AG04449 (cell line): ENCODE data around the gene THADA.
A peak's percentile ranks its signal among the peaks of the same experiment; 100 is the strongest.

ENCODE experiments used
- CTCF ChIA-PET: fragments of 350-600 bp; formaldehyde crosslinking; extraction: SDS; loops from one replicate; lab custom pipeline; 2021; ENCODE audit warnings: antibody characterized with exemption; lab: Yijun Ruan, JAX
- POLR2A ChIA-PET: fragments of 400-600, 350-600 bp; formaldehyde crosslinking; extraction: SDS; loops from one replicate; lab custom pipeline; 2020; ENCODE audit warnings: antibody characterized with exemption, inconsistent platforms; lab: Yijun Ruan, JAX
- DNase-seq: peaks from one replicate; pipeline ENCODE4 v3.0.0-alpha.2; 2010; ENCODE audit warnings: low read depth, low spot score
- H3K4me3 ChIP-seq: 2 replicates; pipeline ENCODE4 v1.5.1; 2011; ENCODE audit warnings: low read depth, mild to moderate bottlenecking, control low read depth, low read length
- CTCF ChIP-seq: IDR thresholded peaks from one replicate; pipeline ENCODE4 v1.5.1; 2011; ENCODE audit warnings: mild to moderate bottlenecking, moderate library complexity, low read length, control low read depth, inconsistent platforms; ENCODE audit not compliant: insufficient read depth; ENCODE audit errors: missing control alignments

Gene THADA

GRCh38 chr2:43230951-43231827, 364.6 kb downstream of the THADA start:
- CTCF ChIA-PET: interaction anchor here (2.1 to 15.0 kb wide), 3 partner anchors 9 to 286 kb away, joined by 14 to 293 read pairs (median 37); no protein-coding TSS in a partner anchor
- no peak overlapping the region for H3K4me3 ChIP-seq
- POLR2A ChIA-PET: interaction anchor here (0.6 kb wide), 1 partner anchor 10 kb away, joined by 3 read pairs; no protein-coding TSS in a partner anchor
- no peak for DNase-seq
- no peak for TF ChIP-seq CTCF

- DNase-seq: no peak
- ChIA-PET POLR2A (no interaction called here), CTCF (interaction anchor here (0.7 to 15.0 kb wide), 26 partner anchors 10 to 402 kb away, joined by 3 to 293 read pairs (median 14); no protein-coding TSS in a partner anchor)
These were observed 365.4 kb downstream of the THADA start for GRCh38 chr2:43230351-43230885.

GRCh38 chr2:43228756-43229659, 366.8 kb downstream of the THADA start:
- no peak for TF ChIP-seq CTCF
- CTCF ChIA-PET: interaction anchor here (0.5 to 15.0 kb wide), 95 partner anchors 7 to 420 kb away, joined by 3 to 293 read pairs (median 5); no protein-coding TSS in a partner anchor
- no peak for DNase-seq
- POLR2A ChIA-PET: interaction anchor here (1.4 kb wide), 1 partner anchor 261 kb away, joined by 3 read pairs; no protein-coding TSS in a partner anchor
- no peak overlapping the region for H3K4me3 ChIP-seq

More at GRCh38 chr2:43230351-43230885, 365.4 kb downstream of the THADA start:
- H3K4me3 ChIP-seq: no peak overlapping the region
- no peak for TF ChIP-seq CTCF

GRCh38 chr2:43228321-43228751, 367.5 kb downstream of the THADA start:
- no peak for DNase-seq
- CTCF ChIA-PET: interaction anchor here (1.0 to 15.0 kb wide), 46 partner anchors 8 to 418 kb away, joined by 3 to 293 read pairs (median 8); no protein-coding TSS in a partner anchor
- no peak for TF ChIP-seq CTCF
- H3K4me3 ChIP-seq: no peak overlapping the region
- POLR2A ChIA-PET: interaction anchor here (1.4 to 2.4 kb wide), 2 partner anchors 253 to 260 kb away, joined by 3 to 12 read pairs; no protein-coding TSS in a partner anchor

GRCh38 chr2:43227830-43228281, 368.0 kb downstream of the THADA start:
- peak; percentile 54 for TF ChIP-seq CTCF
- POLR2A ChIA-PET: interaction anchor here (1.4 to 2.4 kb wide), 5 partner anchors 186 to 277 kb away, joined by 3 to 12 read pairs (median 10); no protein-coding TSS in a partner anchor
- CTCF ChIA-PET: interaction anchor here (1.0 to 15.0 kb wide), 29 partner anchors 8 to 408 kb away, joined by 3 to 293 read pairs (median 13); no protein-coding TSS in a partner anchor
- DNase-seq: no peak
- H3K4me3 ChIP-seq: peak overlapping the region; percentile 77
